HT-29 (cell line): Measurements from ENCODE around the gene ALDH2. TPM values are rescaled to one million over a fixed set of nuclear protein-coding genes. Genes with fewer than 3 reads are reported as not detected.
"Not testable (repeated sequence)": the region's sequence is repeated elsewhere in the genome, so short reads cannot be mapped to it uniquely, and the experiment has no call there.

Source experiments
- DNase-seq: peaks from one replicate; pipeline ENCODE4 v3.0.0-alpha.2; 2015; ENCODE audit warnings: low spot score
- total RNA-seq: library from RNA; depleted of rRNA; stranded (reverse); fragments of >200 nt; shearing (Covaris generic); gene quantifications from 2 replicates; pipeline ENCODE4 v1.2.3, GENCODE V29; 2014

ALDH2 gene
- total RNA-seq, 1 experiment from 2014 or later = 94.6 TPM

GRCh38 chr12:111758120-111758561 is 8.6 kb upstream of the ALDH2 start:
- no peak for DNase-seq

DNA sequence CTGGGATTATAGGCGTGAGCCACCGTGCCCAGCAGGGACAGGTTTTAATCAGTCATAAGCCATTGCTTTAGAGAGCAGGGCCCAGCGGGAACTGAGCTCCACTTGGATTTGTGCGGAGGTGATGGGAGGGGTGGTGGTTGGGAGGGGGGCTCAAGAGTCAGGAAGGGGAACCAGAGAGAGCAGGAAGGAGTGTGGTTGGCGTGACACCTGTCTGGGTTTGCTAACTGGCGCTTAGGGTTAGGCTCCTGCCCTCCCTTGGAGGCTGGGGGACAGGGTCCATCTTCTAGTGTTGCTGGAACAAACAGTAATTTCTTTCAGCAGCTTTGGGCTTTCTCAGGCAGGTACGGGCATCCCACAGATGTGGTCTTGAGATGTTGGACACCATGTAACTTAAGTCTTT is 7.5 kb upstream of the ALDH2 start:
- no peak for DNase-seq

- no peak for DNase-seq
Observed at GRCh38 chr12:111759991-111760390, 6.7 kb upstream of the ALDH2 start.

DNA sequence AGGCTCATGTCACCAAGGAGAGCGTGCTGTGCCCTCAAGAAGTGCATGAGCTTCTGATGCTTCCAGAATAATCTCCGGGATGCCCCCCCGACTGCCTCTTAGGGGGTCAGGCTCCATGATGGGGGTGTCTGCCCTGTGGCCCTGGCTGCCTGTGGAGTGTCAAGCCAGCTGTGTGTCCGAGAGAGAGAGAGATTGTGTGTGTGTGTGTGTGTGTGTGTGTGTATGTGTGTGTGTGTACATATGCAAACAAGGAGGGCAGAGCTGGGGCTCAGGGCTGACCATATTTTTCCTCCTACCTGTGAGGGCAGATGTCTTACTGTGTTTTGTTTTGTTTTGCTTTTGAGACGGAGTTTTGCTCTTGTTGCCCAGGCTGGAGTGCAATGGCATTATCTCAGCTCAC is 5.6 kb upstream of the ALDH2 start:
- no peak for DNase-seq

- DNase-seq = no peak
Observed at GRCh38 chr12:111761706-111762105, 5.0 kb upstream of the ALDH2 start.

DNA sequence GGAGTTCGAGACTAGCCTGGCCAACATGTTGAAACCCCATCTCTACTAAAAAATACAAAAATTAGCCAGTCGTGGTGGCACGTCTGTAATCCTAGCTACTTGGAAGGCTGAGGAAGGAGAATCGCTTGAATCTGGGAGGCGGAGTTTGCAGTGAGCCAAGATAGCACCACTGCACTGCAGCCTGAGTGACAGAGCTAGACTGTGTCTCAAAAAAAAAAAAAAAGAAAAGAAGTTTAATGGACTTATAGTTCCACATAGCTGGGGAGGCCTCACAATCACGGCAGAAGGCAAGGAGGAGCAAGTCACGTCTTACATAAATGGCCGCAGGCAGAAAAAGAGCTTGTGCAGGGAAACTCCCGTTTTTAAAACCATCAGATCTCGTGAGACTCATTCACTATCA is 3.2 kb upstream of the ALDH2 start:
- not testable (repeated sequence) for DNase-seq

GRCh38 chr12:111764120-111764821 is 2.5 kb upstream of the ALDH2 start:
- DNase-seq = no peak

GRCh38 chr12:111767362-111768158 is 827 bp downstream of the ALDH2 start:
- no peak for DNase-seq

GRCh38 chr12:111768159-111768895 is 1.6 kb downstream of the ALDH2 start:
- no peak for DNase-seq

DNA sequence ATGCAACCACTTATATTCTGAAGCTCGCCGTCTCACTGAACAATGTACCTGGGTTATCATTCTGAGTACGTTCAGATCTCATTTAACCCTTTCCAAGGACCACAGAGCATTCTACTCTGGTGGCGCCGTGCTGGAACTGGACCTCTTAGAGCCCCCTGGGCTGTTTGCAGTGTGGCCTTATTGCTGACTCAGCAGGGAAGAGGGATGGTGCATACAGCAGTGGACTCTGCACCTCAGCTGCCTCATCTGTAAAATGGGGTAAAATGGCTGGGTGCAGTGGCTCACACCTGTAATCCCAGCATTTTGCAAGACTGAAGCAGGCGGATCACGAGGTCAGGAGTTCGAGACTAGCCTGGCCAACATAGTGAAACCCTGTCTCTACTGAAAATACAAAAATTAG is 2.9 kb downstream of the ALDH2 start:
- no peak for DNase-seq

GRCh38 chr12:111773801-111774551 is 7.2 kb downstream of the ALDH2 start:
- DNase-seq = peak; percentile 72

GRCh38 chr12:111775205-111776193 is 8.8 kb downstream of the ALDH2 start:
- peak; percentile 70 for DNase-seq

DNA sequence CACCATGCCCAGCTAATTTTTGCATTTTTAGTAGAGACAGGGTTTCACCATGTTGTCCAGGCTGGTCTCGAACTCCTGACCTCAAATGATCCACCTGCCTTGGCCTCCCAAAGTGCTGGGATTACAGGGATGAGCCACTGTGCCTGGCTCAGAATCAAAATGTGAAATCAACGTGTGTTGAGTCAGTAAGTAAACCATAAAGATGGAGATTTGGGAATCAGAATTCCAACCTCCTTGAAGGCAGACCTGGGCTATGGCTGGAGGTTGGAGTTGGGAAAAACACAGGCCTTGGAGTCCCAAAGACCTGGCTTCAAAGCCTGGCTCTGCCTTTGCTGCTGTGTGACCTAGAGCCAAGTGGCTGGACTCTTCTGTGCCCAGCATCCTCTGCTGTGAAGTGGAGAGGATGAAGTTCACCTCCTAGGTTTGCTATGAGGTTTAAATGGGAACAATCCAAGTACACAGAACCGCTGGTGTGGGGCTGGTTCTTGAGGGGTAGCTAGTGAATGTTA is 10.2 kb downstream of the ALDH2 start:
- DNase-seq = no peak

DNA sequence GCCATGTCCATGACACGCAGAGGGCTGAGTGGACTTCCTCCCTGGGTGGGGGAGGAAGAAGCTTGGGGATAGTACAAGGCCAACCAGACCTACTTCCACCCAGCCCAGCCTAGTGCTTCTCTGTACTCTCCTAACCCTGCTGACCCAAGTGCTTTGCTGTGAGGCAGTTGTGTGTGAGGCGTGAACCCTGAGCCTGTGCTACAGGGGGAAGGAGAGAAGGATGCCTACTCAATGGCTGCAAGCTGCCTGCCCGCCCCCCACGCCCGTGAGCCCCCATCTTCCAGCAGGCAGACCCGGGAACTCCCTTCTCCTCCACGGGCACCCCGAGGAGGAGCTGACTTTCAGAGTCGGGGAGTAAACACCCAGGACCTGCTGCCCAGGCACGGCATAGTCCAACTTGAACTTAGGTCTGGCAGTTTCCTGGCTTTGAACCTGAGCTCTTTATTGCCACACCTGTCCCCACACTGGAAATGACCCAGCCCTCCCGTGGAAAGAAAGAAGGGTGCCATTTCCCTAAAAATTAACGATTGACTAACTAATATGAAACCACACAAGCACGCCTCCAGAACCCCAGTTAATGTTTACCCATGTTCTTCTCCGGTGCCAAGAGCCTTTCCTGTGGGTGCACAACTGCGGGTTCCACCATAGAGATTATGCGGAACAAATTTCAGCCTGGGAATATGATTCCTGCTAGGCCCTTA is 10.8 kb downstream of the ALDH2 start:
- DNase-seq = peak; percentile 80

DNA sequence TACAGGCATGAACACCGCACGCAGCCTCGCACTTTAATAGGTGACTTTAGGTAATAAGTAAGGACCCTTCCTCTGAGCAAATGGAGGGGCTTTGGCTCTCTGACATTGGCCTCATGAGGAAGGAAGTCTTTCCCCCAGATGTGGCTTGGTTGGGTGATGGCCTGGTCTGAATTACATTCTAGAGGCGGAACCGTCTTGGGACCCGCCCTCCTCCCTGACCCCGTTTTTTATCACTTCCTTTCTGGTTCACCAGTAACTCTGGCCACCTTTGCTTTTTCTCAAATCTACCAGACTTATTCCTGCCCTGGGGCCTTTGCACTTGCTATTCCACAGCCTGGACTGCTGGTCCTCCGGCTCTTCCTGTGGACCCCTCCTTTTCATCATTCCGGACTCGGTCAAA is 13.4 kb downstream of the ALDH2 start:
- no peak for DNase-seq

- DNase-seq = peak; percentile 42
Observed at GRCh38 chr12:111780615-111781014, 13.9 kb downstream of the ALDH2 start.

GRCh38 chr12:111781085-111781658 is 14.4 kb downstream of the ALDH2 start:
- DNase-seq = no peak

GRCh38 chr12:111783046-111783445 is 16.3 kb downstream of the ALDH2 start:
- no peak for DNase-seq

GRCh38 chr12:111784953-111785352 is 18.2 kb downstream of the ALDH2 start:
- no peak for DNase-seq
